ENCODE data around the gene RNF34.

Gene RNF34

GRCh38 chr12:121454921-121455320, 55.0 kb downstream of the RNF34 start:
- TF ChIP-seq CTCF (IDR thresholded peaks at IDR 0.05; ENCODE audit: borderline replicate concordance, insufficient read depth, low read depth, low read length) = no peak
- H3K4me3 ChIP-seq (ENCODE audit: low read depth, low read length) = no peak overlapping the region

DNA sequence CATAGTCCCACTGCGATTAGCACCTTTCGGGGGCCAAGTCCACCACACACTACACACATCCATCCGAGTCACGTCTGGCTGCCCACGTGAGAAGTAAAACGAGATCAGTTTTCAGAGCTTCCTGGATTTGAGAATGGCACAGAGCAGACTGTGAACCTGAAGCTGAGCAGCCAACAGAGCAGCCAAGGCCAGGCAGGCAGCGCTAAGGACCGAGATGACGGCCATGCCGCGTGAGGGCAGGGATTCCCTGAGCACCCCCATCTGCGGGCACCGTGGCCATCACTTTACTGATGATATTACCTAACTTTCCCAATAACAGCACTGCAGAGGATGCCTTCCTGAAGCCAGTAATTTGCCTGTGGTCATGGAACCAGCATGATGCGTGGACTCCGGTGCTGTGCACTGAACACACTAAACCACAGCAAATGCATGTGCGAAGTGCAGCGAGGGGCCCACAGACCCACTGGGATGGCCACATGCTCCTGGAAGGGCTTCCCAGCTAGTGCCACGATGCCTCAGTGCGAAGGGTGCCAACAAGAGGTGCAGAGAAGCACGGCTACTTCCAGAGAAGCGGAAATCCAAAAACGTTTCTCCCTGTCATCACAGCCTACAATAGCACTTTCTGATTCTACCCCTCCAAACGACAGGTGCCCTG, 56.0 kb downstream of the RNF34 start:
- no peak for TF ChIP-seq CTCF (IDR thresholded peaks at IDR 0.05; ENCODE audit: borderline replicate concordance, insufficient read depth, low read depth, low read length)
- H3K4me3 ChIP-seq (ENCODE audit: low read depth, low read length) = no peak overlapping the region

- no peak for TF ChIP-seq CTCF (IDR thresholded peaks at IDR 0.05; ENCODE audit: borderline replicate concordance, insufficient read depth, low read depth, low read length)
- H3K4me3 ChIP-seq (ENCODE audit: low read depth, low read length) = no peak overlapping the region
These were observed 56.6 kb downstream of the RNF34 start for GRCh38 chr12:121456551-121456950.

- H3K4me3 ChIP-seq (ENCODE audit: low read depth, low read length) = no peak overlapping the region
- no peak for TF ChIP-seq CTCF (IDR thresholded peaks at IDR 0.05; ENCODE audit: borderline replicate concordance, insufficient read depth, low read depth, low read length)
These were observed 61.1 kb downstream of the RNF34 start for GRCh38 chr12:121461048-121461447.

DNA sequence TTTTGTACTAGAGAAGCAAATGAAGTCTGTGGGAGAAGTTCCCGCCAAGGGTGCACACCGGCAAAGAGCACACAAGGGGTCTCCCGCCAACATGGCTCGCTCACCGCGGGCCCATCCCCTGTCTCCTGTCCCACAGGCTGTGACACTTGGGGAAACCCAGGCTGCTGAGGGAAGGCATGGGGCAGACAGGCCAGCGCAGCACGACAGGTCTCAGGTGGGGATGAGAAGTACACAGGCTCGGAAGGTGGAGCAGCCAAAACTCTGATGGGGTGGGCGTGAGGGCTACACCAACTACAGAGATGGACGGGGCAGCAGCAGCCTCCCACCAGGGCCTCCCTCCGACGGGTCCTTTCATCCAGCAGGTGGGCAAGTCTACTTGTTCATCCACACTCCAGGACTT, 64.4 kb downstream of the RNF34 start:
- no peak for TF ChIP-seq CTCF (IDR thresholded peaks at IDR 0.05; ENCODE audit: borderline replicate concordance, insufficient read depth, low read depth, low read length)
- no peak overlapping the region for H3K4me3 ChIP-seq (ENCODE audit: low read depth, low read length)

DNA sequence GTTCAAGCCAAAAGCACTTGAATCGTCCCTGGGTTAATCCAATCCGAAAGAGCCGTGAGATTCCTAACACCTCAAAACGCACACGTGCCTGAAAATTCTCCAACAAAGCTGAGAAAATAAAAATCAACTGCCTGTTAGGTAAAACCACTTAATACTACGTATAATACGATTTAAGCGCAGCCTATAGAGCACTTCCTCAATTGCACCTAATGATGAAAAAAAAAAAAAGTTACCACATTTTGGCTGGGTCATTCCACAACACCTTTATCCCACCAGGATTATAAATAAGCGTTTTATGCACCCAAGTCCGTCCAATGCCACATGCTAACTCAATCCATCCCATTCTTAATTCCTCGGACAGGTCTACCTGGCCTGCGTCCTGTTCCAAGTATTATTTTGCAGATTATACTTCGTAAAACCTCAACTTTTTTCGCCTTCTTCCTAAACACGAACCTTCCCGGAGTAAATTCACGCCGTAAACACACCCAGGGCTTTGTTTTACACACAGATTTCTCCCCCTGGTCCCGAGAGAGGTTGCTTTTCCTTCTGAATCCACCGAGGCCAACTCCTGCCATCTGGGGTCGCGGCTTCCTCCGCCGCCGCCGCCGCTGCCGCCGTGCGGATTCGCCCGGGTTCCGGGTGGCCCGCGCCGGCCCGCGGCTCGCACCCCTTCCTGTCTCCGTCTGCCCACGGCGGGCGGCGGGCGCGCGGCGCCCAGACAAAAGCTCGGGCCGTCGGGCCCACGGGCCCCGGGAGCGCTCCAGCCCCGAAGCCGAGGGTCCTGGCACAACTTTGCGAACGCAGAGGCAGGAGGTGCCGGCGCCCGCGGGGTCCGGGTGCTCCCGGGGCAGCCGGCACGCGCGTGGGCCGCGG, 66.2 kb downstream of the RNF34 start:
- H3K4me3 ChIP-seq (ENCODE audit: low read depth, low read length) = peak overlapping the region; percentile 44
- TF ChIP-seq CTCF (IDR thresholded peaks at IDR 0.05; ENCODE audit: borderline replicate concordance, insufficient read depth, low read depth, low read length) = no peak

All from GM12875 (cell line).